G401.6 (cell line): ENCODE measurements around the gene NPFFR1.
A peak's percentile ranks its signal among the peaks of the same experiment; 100 is the strongest.
"Not testable (repeated sequence)": the region's sequence is repeated elsewhere in the genome, so short reads cannot be mapped to it uniquely, and the experiment has no call there.

Source experiments
- FAIRE-seq: peaks from 2 replicates; lab custom pipeline; 2012; peaks lifted over from hg19 to GRCh38; lab: Jason Lieb, UNC

NPFFR1 gene

DNA sequence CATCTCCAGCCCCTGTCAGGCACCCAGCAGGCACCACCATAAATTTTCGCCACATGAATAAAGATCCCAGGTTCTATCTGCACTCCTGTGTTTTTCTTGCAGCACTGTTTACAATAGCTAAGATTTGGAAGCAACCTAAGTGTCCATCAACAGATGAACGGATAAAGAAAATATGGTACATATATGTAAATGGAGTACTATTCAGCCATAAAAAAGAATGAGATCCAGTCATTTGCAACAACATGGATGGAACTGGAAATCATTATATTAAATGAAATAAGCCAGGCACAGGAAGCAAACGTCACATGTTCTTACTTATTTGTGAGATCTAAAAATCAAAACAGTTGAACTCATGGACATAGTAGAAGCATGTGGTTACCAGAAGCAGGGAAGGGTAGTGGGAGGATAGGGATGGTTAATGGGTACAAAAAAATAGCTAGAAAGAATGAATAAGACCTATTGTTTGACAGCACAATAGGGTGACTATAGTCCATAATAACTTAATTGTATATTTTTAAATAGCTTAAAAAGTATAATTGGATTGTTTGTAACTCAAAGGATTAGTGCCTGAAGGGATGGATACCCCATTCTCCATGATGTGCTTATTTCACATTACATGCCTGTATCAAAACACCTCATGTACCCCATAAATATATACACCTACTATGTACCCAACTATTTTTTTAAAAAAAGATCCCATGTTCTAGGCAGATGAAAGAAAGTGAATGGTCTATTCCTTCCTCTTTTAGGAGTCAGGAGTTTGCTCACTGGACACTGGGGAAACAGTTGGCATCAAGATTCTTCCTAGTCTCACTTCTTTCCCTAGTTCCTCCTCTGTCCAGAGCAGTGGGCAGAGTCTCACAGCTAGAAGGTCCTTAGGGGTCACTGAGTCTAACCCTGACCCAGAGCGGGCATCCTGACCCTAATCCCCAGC, 1.0 kb upstream of the NPFFR1 start:
- FAIRE-seq, result no peak

DNA sequence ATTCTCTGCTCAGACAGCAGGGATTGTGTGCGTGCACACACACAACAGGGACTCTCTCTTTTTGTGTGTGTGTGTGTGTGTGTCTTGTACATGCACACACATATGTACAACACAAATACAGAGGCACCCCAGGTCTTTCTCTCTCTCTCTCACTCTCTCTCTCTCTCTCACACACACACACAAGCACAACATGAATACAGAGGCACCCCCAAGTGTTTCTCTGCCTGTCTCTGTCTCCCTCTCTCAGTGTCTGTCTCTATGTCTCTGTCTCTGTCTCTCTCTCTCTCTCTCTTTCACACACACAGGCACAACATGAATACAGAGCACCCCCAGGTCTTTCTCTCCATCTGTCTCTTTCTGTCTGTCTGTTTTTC, 746 bp downstream of the NPFFR1 start:
- FAIRE-seq, result no peak

DNA sequence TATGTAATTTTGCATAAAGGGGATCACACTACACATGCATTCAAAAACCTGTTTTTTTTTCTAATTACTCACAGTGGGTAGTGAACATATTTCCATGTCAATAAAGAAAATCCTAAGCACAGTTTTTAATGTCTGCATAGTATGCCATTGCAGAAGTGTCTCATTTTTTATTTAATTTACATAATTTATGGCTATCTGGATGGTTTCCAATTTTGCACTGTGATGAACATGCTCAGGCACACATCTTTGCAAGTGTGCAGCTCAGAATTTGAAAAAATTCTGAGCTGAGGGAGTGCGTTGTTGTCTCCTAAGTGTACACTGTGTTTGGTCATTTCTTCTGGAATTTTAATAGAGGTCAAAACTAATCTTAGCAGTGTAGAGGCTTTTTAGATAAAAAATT, 2.2 kb downstream of the NPFFR1 start:
- FAIRE-seq, result no peak

- no peak for FAIRE-seq
Observed at GRCh38 chr10:70280099-70280498, 3.7 kb downstream of the NPFFR1 start.

DNA sequence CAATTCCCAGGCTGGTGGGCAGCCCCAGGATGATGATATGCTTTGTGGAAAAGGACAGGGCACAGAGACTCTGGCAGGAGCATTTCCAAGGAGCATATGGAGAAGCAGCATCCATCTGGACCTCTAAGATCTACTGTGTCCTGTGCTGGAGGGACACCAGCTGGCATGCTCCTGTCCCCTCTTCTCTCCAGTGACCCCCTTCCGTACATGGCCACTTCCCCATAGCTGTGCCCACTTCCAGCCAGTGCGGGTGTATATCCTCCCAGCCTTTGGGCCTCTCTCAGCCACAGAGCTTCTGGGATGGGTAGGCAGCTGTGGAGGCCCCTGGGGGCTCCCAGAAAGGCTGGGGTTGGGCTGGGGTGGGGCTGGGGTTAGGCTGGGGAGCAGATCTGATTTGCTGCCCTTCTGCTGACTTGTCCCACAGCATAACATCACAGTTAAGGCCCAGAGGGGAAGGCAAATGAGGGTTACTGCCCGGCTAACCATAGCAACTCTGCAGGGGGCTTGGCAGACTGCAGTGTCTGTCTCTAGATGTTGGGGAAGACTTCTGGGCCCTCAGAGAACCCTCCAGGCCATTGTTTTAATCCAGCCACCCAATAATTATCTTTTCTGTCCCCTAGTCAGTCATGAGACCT, 6.3 kb downstream of the NPFFR1 start:
- FAIRE-seq, result no peak

DNA sequence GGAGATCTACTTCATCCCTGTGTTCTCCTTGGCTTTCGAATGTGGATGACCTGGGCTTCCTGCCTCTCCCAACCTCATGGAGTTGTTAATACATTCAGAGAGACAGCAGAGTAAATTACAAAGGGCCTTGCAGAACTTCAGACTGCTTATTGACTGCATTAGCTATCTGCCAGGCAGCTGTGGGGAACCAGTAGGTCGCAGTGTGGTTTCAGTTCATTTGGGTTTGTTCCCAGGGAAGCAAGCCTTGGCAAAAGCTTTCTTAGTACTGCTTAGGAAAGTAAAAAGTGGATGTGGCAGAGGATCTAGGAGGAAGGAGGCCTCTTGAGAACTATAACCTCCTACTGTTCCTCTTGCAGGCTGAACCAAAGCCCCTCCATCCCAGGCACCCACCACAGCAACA, 9.2 kb downstream of the NPFFR1 start:
- no peak for FAIRE-seq

GRCh38 chr10:70272925-70273316, 10.9 kb downstream of the NPFFR1 start:
- FAIRE-seq, result peak; percentile 89

GRCh38 chr10:70271996-70272924, 11.5 kb downstream of the NPFFR1 start:
- FAIRE-seq, result no peak

GRCh38 chr10:70270952-70271351, 12.9 kb downstream of the NPFFR1 start:
- no peak for FAIRE-seq

DNA sequence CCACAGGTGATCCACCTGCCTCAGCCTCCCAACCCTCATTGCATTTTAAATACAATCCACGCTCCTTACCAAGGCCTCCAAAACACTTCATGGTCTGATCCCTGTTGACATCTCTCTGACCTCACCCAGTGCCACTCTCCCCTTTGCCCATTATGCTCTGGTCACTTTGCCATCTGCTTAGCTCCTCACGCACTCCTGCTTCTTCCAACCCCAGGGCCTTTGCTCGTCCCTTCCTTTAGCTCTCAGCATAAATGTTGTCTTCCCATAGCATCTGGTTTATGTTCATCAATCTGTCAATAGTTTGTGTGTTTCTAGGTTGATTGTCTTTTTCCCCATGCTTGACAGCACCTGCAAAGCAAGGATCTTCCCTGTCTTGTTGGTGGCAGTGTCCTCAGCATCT, 14.1 kb downstream of the NPFFR1 start:
- FAIRE-seq, result no peak

DNA sequence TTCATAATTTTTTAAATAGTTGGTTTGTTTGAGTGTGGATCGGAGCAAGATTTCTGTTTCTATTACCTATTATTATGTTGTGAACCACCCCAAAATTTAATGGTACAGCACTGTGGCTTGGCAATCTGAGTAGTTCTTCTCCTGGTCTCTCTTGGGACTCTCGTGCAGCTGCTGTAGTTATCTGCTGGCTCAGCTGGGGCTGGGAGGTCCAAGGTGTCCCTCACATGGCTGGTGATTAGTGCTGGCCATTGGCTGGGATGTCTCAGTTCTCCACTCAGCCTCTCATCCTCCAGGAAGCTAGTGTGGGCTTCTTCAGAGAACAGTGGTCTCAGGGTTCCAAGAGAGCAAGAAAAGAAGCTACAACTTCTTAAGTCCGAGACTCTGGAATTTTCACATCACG, 15.4 kb downstream of the NPFFR1 start:
- FAIRE-seq, result no peak

GRCh38 chr10:70267161-70267933, 16.5 kb downstream of the NPFFR1 start:
- no peak for FAIRE-seq

DNA sequence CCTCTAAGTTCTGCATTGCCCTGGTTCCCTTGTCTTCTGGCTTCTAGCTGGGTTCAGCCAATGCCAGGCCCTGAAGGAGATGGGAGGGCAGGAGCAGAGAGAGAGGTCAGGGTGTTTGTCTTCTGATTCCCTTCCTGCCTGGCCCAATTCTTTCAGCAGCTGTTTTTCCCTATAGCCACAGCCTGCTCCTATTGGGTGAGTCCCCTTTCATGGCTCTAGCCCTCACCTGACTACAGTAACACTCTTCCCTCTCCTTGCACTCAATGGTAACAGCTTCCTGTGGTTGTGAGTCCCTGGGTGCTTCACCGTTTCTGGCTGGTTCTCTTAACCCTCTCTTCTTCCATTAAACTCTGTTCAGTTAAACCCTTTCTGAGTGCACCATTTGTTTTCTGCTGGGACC, 17.1 kb downstream of the NPFFR1 start:
- no peak for FAIRE-seq

- FAIRE-seq, result no peak
Observed at GRCh38 chr10:70266056-70266455, 17.7 kb downstream of the NPFFR1 start.

GRCh38 chr10:70265032-70265689, 18.6 kb downstream of the NPFFR1 start:
- FAIRE-seq, result peak; percentile 88

DNA sequence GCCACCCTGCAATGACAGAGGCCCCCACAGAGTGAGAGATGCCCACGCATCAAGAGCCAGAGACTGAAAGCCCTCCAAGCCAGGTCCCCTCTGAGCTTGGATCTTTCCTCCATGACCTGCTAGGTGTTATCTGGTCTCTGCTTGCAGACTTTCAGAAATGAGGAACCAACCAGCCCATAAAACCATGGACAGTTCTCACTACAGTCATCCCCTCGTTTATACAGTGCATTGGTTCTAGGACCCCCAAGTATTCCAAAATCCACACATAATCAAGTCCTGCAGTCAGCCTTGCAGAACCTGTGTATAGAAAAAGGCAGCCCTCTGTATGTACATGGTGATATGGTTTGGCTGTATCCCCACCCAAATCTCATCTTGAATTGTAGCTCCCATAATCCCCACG, 23.1 kb downstream of the NPFFR1 start:
- no peak for FAIRE-seq

DNA sequence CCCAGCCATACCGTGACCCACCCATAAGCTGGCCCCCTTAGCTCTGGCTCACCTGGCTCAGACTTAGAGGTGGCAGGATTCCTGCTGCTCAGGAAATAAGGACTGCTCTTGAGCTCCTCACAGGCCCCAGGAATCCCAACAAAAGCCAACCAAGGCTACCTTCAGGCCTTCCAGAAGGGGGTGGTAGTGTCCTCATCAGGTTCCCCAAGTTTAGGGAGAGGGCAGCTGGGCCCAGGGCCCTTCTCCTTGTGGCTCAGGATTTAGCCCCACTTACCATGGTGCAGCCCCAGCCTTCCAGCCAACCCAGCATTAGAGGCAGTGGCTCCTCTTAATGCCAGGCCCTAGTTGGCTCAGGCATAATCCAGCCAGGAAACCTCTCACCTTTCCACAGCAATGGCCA, 23.5 kb downstream of the NPFFR1 start:
- FAIRE-seq, result no peak

DNA sequence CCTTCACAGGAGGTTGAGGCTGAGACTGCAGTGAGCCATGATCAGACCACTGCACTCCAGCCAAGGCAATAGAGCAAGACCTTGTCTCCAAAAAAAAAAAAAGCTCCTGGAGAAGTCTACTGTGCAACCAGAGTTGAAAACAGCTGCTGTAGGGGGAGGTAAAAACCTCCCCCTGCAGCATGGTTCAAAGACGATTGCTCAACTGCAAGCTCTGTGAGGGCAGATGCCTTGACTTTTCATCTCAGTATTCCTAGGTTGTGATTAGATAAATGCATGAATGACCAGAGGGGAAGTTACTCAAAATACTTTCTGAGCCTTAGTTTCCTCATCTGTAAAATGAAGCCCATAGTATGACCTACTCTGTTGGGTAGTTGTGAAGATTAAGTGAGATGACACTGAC, 25.6 kb downstream of the NPFFR1 start:
- no peak for FAIRE-seq

- FAIRE-seq, result not testable (repeated sequence)
Observed at GRCh38 chr10:70257816-70258215, 26.0 kb downstream of the NPFFR1 start.

DNA sequence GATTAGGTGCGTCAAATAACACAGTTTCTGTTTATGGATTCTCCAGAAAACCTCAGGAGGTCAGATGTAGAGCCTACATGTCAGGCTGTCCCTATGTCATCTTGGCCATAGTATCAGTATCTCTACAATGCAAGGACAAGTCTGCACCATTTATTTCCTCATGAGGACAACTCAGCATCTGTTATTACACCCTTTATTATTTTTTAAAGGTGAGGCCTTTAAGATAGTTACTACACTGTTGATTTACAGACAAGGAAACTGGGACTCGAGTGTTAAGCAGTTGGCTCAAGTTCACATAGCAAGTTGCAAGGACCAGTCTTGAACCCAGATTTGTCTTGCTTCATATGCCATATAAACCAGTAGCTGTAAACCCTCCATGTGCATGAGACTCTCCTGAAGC, 27.3 kb downstream of the NPFFR1 start:
- no peak for FAIRE-seq
